Epithelial cell of esophagus (primary cell): ENCODE results near the gene TRIM51.

Experiments used
- DNase-seq: peaks from one replicate; pipeline ENCODE4 v3.0.0; 2010; ENCODE audit warnings: low read depth
- H3K4me3 ChIP-seq: 2 replicates; pipeline ENCODE4 v1.5.1; 2011; ENCODE audit warnings: mild to moderate bottlenecking, low read length, control low read depth
- CTCF ChIP-seq: IDR thresholded peaks from 2 replicates; pipeline ENCODE4 v1.5.1; 2011; ENCODE audit warnings: low read depth, mild to moderate bottlenecking, low read length, control low read depth, inconsistent platforms; ENCODE audit not compliant: insufficient read depth; ENCODE audit errors: missing control alignments

Gene TRIM51

GRCh38 chr11:55895216-55895615, 12.1 kb downstream of the TRIM51 start:
- TF ChIP-seq CTCF, result no peak
- DNase-seq, result no peak
- H3K4me3 ChIP-seq, result no peak overlapping the region

- DNase-seq, result no peak
- TF ChIP-seq CTCF, result no peak
- no peak overlapping the region for H3K4me3 ChIP-seq
Measured at GRCh38 chr11:55902308-55902707, 19.2 kb downstream of the TRIM51 start.

GRCh38 chr11:55914482-55914881, 31.4 kb downstream of the TRIM51 start, which contains the start of gene OR5W2:
TSS of gene OR5W2 (minus strand) at chr11:55914582. CDS start at chr11:55914582, 0 bp downstream.
- H3K4me3 ChIP-seq, result no peak within 1 kb of the TSS
- no peak for DNase-seq
- TF ChIP-seq CTCF, result no peak

GRCh38 chr11:55920537-55920936, 37.4 kb downstream of the TRIM51 start:
- no peak for TF ChIP-seq CTCF
- no peak overlapping the region for H3K4me3 ChIP-seq
- DNase-seq, result no peak

- H3K4me3 ChIP-seq, result no peak within 1 kb of the TSS
- no peak for DNase-seq
- TF ChIP-seq CTCF, result no peak
Measured at GRCh38 chr11:55936300-55936699, 53.2 kb downstream of the TRIM51 start, which contains the start of gene OR5I1. TSS of gene OR5I1 (minus strand) at chr11:55936400. CDS start at chr11:55936400, 0 bp downstream.
